ENCODE results near the gene PRRC1. TPM values are rescaled to one million over a fixed set of nuclear protein-coding genes. Genes with fewer than 3 reads are reported as not detected.

The PRRC1 gene
- total RNA-seq, 1 experiment from 2014 or later = 77.9 TPM

DNA sequence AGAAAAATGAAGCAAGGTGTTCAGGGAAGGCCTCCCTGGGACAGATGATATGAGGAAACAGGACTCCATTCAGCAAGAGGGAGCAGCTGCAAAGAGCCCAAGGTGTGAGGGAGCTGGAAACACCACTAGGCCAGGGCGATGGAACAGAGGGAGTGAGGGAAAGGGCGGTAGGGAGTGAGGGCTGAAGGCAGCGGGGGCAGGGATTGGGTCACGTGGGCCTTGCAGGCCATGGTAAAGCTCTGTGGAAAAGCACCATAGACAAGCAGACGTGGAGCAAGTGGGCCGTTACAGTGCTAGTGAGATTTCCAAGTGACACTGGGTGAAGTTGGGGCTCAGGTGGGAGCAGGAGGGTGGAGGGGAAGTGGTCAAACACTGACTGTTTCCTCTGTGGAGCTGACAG lies 10.8 kb upstream of the PRRC1 start:
- DNase-seq (ENCODE audit: low spot score) (peak; percentile 13), ATAC-seq (peak; percentile 68)
- no peak for TF ChIP-seq ZNF219 (CRISPR knock-in tag; IDR thresholded peaks at IDR 0.05; ENCODE audit: borderline replicate concordance)
- TF ChIP-seq, protein P1, sequence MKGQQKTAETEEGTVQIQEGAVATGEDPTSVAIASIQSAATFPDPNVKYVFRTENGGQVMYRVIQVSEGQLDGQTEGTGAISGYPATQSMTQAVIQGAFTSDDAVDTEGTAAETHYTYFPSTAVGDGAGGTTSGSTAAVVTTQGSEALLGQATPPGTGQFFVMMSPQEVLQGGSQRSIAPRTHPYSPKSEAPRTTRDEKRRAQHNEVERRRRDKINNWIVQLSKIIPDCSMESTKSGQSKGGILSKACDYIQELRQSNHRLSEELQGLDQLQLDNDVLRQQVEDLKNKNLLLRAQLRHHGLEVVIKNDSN (CRISPR knock-in tag; IDR thresholded peaks at IDR 0.05) = peak; percentile 76; the same call in 1 of the 2 replicates
- TF ChIP-seq, protein P2, sequence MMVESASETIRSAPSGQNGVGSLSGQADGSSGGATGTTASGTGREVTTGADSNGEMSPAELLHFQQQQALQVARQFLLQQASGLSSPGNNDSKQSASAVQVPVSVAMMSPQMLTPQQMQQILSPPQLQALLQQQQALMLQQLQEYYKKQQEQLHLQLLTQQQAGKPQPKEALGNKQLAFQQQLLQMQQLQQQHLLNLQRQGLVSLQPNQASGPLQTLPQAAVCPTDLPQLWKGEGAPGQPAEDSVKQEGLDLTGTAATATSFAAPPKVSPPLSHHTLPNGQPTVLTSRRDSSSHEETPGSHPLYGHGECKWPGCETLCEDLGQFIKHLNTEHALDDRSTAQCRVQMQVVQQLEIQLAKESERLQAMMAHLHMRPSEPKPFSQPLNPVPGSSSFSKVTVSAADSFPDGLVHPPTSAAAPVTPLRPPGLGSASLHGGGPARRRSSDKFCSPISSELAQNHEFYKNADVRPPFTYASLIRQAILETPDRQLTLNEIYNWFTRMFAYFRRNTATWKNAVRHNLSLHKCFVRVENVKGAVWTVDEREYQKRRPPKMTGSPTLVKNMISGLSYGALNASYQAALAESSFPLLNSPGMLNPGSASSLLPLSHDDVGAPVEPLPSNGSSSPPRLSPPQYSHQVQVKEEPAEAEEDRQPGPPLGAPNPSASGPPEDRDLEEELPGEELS (CRISPR knock-in tag; IDR thresholded peaks at IDR 0.05) = no peak
- TF ChIP-seq, protein P3, sequence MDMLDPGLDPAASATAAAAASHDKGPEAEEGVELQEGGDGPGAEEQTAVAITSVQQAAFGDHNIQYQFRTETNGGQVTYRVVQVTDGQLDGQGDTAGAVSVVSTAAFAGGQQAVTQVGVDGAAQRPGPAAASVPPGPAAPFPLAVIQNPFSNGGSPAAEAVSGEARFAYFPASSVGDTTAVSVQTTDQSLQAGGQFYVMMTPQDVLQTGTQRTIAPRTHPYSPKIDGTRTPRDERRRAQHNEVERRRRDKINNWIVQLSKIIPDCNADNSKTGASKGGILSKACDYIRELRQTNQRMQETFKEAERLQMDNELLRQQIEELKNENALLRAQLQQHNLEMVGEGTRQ (CRISPR knock-in tag; IDR thresholded peaks at IDR 0.05) = peak; percentile 78
- no peak overlapping the region for H3K4me3 Mint-ChIP-seq
- ChIA-PET POLR2A (interaction anchor here (1.1 kb wide), 1 partner anchor 476 kb away, joined by 3 read pairs; no protein-coding TSS in a partner anchor), CTCF (interaction anchor here (2.2 kb wide), 1 partner anchor 14 kb away, joined by 11 read pairs; no protein-coding TSS in a partner anchor)
- H3K4me1 Mint-ChIP-seq = peaks cover 10% of the 10 kb centered on the region
- no peaks in the 10 kb centered on the region for H3K9me3 Mint-ChIP-seq
- H3K27me3 Mint-ChIP-seq (ENCODE audit: low read depth) = no peaks in the 10 kb centered on the region
- H3K36me3 Mint-ChIP-seq = no peaks in the 10 kb centered on the region
- H3K27ac Mint-ChIP-seq = no peak overlapping the region

DNA sequence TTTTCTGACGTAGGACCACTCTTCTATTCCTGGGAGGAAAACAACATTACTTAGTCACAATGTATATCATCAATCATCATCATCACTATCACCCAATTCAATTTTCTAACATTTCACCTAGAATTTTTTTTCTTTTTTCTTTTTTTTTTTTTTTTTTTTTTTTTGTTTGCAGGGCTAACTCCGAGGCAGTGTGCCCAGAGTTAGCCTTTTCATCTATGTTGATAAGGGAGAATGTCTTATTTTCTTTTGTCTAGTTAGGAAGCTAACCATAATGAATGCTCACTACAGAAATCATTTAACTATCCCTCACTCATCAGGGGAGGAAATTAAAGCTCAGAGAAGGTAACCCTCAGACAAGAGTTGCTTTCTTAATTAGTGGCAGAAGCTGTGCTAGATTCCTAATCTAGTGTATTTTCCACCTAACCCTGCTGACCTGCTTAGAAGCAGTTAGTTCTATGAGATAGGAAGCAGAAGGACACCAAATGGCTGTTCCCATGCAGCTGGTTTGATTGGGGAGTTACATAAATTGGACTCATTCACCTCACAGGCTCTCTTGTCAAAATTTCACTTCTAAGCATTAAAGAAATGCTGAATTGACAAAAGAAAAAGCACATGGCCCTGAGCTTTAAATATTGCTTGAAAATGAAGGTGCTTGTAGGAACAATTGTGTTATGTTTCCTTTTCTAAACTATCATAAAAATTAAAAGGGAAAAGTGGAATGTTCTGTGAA lies 8.6 kb upstream of the PRRC1 start:
- H3K27ac Mint-ChIP-seq = no peak overlapping the region
- ATAC-seq = no peak
- no peak for DNase-seq (ENCODE audit: low spot score)
- no peaks in the 10 kb centered on the region for H3K27me3 Mint-ChIP-seq (ENCODE audit: low read depth)
- no peaks in the 10 kb centered on the region for H3K36me3 Mint-ChIP-seq
- TF ChIP-seq SOX15 (CRISPR knock-in tag; IDR thresholded peaks at IDR 0.05) = no peak
- TF ChIP-seq, protein P4, sequence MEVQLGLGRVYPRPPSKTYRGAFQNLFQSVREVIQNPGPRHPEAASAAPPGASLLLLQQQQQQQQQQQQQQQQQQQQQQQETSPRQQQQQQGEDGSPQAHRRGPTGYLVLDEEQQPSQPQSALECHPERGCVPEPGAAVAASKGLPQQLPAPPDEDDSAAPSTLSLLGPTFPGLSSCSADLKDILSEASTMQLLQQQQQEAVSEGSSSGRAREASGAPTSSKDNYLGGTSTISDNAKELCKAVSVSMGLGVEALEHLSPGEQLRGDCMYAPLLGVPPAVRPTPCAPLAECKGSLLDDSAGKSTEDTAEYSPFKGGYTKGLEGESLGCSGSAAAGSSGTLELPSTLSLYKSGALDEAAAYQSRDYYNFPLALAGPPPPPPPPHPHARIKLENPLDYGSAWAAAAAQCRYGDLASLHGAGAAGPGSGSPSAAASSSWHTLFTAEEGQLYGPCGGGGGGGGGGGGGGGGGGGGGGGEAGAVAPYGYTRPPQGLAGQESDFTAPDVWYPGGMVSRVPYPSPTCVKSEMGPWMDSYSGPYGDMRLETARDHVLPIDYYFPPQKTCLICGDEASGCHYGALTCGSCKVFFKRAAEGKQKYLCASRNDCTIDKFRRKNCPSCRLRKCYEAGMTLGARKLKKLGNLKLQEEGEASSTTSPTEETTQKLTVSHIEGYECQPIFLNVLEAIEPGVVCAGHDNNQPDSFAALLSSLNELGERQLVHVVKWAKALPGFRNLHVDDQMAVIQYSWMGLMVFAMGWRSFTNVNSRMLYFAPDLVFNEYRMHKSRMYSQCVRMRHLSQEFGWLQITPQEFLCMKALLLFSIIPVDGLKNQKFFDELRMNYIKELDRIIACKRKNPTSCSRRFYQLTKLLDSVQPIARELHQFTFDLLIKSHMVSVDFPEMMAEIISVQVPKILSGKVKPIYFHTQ (CRISPR knock-in tag; IDR thresholded peaks at IDR 0.05) = no peak
- TF ChIP-seq ATF1 (CRISPR knock-in tag; IDR thresholded peaks at IDR 0.05) = no peak
- no peak for TF ChIP-seq MYBL2 (CRISPR knock-in tag; IDR thresholded peaks at IDR 0.05)
- TF ChIP-seq ZNF138 (CRISPR knock-in tag; conservative IDR thresholded peaks at IDR 0.05) = no peak
- ChIA-PET POLR2A (no interaction called here), CTCF (no interaction called here)
- no peaks in the 10 kb centered on the region for H3K9me3 Mint-ChIP-seq
- H3K4me3 Mint-ChIP-seq = no peak overlapping the region
- peaks cover 10% of the 10 kb centered on the region for H3K4me1 Mint-ChIP-seq

DNA sequence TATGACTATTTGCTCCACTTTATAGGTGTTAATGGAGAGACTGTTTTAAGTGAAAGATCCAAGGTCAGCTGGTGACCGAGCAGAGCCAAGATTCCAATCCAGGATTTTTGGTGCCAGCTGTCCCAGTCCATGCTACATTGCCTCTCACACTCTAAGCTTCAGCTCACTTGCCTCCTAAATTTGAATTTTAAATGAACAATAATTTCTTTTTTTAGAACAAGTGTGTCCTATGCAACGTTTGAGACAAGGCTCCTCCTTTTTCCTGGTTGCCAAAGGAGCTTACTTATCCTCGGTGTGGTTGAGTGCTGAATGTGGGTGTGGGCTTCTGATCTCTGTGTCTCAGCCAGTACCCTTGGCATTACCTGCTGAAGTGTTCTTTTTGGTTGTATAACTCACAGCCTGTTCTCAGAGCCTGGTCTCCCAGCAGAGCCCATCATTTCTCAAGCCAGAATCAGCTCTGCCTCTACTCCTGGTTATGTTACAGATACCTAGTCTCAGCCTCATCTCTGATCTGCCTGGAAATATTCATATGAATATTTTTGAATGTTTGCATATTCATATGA lies 4.0 kb upstream of the PRRC1 start:
- H3K4me1 Mint-ChIP-seq = peaks cover 6% of the 10 kb centered on the region
- H3K9me3 Mint-ChIP-seq = no peaks in the 10 kb centered on the region
- H3K27ac Mint-ChIP-seq = no peak overlapping the region
- POLR2A ChIA-PET = no interaction called here
- H3K36me3 Mint-ChIP-seq = no peaks in the 10 kb centered on the region
- no peak overlapping the region for H3K4me3 Mint-ChIP-seq
- CTCF ChIA-PET = interaction anchor here (2.5 kb wide), 1 partner anchor 21 kb away, joined by 9 read pairs; no protein-coding TSS in a partner anchor
- no peak for DNase-seq (ENCODE audit: low spot score)
- no peaks in the 10 kb centered on the region; the same call in 1 of the 2 replicates for H3K27me3 Mint-ChIP-seq (ENCODE audit: low read depth)
- ATAC-seq = no peak
- TF ChIP-seq, protein P5, sequence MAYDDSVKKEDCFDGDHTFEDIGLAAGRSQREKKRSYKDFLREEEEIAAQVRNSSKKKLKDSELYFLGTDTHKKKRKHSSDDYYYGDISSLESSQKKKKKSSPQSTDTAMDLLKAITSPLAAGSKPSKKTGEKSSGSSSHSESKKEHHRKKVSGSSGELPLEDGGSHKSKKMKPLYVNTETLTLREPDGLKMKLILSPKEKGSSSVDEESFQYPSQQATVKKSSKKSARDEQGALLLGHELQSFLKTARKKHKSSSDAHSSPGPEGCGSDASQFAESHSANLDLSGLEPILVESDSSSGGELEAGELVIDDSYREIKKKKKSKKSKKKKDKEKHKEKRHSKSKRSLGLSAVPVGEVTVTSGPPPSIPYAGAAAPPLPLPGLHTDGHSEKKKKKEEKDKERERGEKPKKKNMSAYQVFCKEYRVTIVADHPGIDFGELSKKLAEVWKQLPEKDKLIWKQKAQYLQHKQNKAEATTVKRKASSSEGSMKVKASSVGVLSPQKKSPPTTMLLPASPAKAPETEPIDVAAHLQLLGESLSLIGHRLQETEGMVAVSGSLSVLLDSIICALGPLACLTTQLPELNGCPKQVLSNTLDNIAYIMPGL (CRISPR knock-in tag; IDR thresholded peaks at IDR 0.05) = no peak
- TF ChIP-seq, protein P6, sequence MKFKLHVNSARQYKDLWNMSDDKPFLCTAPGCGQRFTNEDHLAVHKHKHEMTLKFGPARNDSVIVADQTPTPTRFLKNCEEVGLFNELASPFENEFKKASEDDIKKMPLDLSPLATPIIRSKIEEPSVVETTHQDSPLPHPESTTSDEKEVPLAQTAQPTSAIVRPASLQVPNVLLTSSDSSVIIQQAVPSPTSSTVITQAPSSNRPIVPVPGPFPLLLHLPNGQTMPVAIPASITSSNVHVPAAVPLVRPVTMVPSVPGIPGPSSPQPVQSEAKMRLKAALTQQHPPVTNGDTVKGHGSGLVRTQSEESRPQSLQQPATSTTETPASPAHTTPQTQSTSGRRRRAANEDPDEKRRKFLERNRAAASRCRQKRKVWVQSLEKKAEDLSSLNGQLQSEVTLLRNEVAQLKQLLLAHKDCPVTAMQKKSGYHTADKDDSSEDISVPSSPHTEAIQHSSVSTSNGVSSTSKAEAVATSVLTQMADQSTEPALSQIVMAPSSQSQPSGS (CRISPR knock-in tag; IDR thresholded peaks at IDR 0.05; ENCODE audit: borderline replicate concordance, low read depth) = no peak
- TF ChIP-seq ATF1 (CRISPR knock-in tag; IDR thresholded peaks at IDR 0.05) (no peak), JAZF1 (CRISPR knock-in tag; IDR thresholded peaks at IDR 0.05) (no peak), ESRRA (CRISPR knock-in tag; IDR thresholded peaks at IDR 0.05; ENCODE audit: borderline replicate concordance) (no peak), ZNF263 (CRISPR knock-in tag; IDR thresholded peaks at IDR 0.05; ENCODE audit: low read depth) (no peak), ZNF423 (CRISPR knock-in tag; IDR thresholded peaks at IDR 0.05) (no peak), KAT7 (CRISPR knock-in tag; IDR thresholded peaks at IDR 0.05; ENCODE audit: borderline replicate concordance) (no peak)
- TF ChIP-seq, protein P7, sequence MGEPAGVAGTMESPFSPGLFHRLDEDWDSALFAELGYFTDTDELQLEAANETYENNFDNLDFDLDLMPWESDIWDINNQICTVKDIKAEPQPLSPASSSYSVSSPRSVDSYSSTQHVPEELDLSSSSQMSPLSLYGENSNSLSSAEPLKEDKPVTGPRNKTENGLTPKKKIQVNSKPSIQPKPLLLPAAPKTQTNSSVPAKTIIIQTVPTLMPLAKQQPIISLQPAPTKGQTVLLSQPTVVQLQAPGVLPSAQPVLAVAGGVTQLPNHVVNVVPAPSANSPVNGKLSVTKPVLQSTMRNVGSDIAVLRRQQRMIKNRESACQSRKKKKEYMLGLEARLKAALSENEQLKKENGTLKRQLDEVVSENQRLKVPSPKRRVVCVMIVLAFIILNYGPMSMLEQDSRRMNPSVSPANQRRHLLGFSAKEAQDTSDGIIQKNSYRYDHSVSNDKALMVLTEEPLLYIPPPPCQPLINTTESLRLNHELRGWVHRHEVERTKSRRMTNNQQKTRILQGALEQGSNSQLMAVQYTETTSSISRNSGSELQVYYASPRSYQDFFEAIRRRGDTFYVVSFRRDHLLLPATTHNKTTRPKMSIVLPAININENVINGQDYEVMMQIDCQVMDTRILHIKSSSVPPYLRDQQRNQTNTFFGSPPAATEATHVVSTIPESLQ (CRISPR knock-in tag; IDR thresholded peaks at IDR 0.05) = no peak
